Parietal lobe (tissue), 1 donor: Measurements from ENCODE around the gene TMEM30B. TPM values are rescaled to one million over a fixed set of nuclear protein-coding genes. Genes with fewer than 3 reads are reported as not detected.

ENCODE experiments used
- total RNA-seq: library from RNA; depleted of rRNA; stranded (reverse); fragments of >200 nt; gene quantifications from one replicate; pipeline ENCODE4 v1.2.3, GENCODE V29; 2014

The TMEM30B gene, protein sequence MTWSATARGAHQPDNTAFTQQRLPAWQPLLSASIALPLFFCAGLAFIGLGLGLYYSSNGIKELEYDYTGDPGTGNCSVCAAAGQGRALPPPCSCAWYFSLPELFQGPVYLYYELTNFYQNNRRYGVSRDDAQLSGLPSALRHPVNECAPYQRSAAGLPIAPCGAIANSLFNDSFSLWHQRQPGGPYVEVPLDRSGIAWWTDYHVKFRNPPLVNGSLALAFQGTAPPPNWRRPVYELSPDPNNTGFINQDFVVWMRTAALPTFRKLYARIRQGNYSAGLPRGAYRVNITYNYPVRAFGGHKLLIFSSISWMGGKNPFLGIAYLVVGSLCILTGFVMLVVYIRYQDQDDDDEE
- under 0.01 TPM for total RNA-seq

DNA sequence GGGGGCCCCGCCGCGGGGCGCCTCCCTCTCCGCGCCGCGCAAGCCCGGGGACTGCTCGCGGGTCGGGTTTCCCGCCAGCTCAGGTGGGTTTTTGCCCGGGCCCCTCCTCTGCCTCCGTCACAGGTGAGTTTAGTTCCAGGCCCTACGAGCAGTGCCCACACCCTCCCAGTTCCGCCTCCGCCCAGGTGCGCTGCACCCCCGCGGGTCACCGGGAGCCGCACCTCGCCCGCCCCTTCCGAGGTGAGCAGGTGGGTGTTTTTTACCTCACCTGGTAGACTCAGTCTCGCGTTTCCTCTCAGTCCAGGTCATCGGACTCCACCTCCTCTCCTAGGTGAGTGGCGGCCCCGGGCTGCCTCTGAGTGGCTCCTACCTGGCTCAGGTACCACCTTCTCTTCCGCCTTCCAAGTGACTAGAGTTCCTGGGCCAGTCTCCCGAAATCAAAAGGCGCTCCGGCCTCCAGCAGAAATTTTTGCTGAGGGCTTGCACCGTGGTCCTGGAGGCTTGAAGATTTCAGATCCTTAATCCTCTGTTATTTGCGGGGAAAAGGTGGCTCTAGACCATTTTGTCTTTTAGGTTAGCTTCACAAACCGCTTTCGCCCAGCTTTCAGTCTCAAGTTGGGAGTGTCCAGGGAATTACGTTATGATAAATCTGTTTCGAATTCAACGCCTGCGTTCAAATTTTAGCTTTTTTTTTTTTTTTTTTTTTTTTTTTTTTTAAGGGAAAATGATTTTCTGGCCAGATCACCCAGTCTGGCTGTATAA is at the start of gene TMEM30B:
Gene TMEM30B, minus strand, starts transcription at position 153 of the 762 bp plus-strand sequence. CDS start 191 bp downstream, outside the sequence.

DNA sequence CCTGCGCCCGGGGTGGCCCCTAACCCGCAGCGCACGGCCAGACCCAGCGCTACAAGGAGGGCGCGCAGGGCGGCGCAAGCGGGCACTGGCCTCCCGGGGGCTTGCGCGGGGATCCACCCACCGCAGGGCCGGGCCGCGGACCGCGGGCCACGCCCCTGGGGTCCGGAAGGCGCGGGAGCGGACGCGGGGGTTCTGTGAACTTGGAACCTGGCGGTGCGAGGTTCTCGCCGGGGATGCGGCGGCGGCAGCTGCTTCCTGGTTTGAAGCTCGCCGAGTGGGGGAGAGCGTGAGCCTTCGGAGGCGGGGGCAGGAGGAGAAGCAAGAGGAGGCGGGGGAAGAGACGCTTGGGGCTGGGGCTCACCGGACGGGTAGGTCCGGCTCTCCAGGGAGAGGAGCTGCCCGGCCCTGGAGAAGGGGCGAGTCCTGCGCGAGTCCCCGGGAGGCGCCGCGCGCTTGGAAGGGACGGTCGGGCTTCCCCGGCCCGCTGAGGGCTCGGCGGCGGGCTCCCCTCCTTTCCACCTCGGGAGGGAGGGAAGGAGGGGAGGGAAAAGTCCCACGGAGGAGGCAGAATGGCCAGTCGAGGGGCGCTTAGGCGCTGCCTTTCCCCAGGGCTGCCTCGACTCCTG is 40.4 kb upstream of the TMEM30B start, which contains the start of gene PRKCH:
Gene PRKCH, plus strand, starts transcription at position 195 of the 626 bp plus-strand sequence. CDS start 523 bp downstream, outside the sequence.

Other genes with a start within 250 kb of the TMEM30B start
- gene PRKCH, start 40.2 kb upstream of the TMEM30B start, total RNA-seq: 5.3 TPM